Stimulated activated CD4-positive, alpha-beta T cell treated with anti-CD3 and anti-CD28 coated beads, Interleukin-1b, Interleukin-23, amount 100 ng/mL, for 1 hour (primary cell): ENCODE measurements around the gene MRNIP.

ENCODE experiments used
- DNase-seq, 2 donors: peaks; one replicate each; pipeline ENCODE4 v3.0.0-alpha.2; 2020; ENCODE audit warnings: low read depth in 2 of 2

Gene MRNIP

DNA sequence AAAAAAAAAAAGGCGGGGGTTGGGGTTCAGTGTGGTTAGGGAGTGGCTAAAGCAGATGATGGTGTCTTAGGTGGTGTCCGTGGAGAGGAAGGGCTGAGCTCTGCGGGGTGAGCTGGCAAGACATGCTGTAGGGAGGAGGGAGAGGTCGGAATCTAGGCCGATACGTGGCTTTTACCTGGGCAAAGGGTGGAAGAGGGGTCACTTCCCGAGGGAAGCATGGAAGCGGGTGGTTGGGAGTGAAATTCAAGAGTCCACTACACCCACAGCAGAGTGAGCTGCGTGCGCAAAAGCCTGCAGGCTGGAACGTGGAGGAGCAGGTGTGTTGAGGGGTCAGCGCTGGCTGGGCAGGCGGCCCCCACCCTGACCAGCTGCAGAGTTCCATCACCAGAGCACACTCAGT lies 31.3 kb upstream of the MRNIP start:
- no peak for DNase-seq

- DNase-seq, result no peak
These were observed 29.2 kb upstream of the MRNIP start for GRCh38 chr5:179887802-179888201.

- no peak for DNase-seq
These were observed 28.5 kb upstream of the MRNIP start for GRCh38 chr5:179887095-179887494.

- no peak for DNase-seq
These were observed 27.7 kb upstream of the MRNIP start for GRCh38 chr5:179886190-179886911.

DNA sequence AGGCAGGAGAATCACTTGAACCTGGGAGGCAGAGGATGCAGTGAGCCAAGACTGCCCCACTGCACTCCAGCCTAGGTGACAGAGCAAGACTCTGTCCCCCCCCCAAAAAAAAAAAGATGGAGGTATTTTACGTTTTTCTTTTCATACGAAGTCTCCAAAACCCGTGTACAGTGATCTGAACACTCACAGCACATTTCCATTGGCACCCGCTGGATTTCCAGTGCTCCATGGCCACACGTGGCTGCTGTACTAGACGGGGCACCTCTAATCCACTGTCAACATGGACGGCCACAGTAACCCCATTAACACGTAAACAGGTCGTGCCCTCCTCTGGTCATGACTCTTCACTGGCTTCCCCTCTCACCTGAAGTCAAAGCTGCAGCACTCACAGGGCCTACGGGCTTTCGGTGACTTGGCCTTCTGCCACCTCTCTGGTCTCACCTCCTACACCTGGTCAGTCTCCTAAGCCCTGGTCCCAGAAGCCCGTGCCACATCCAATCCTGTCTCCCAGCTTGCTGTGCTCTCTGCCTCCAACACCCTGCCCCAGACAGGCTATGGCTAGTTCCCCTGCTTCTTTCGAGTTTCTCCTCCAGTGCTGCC lies 27.0 kb upstream of the MRNIP start:
- no peak for DNase-seq

- DNase-seq, result no peak
These were observed 24.5 kb upstream of the MRNIP start for GRCh38 chr5:179883163-179883562.

- no peak for DNase-seq
These were observed 23.7 kb upstream of the MRNIP start for GRCh38 chr5:179882338-179882737.

- no peak for DNase-seq
These were observed 22.4 kb upstream of the MRNIP start for GRCh38 chr5:179880848-179881590.

GRCh38 chr5:179880066-179880650 lies 21.5 kb upstream of the MRNIP start:
- DNase-seq, result no peak

DNA sequence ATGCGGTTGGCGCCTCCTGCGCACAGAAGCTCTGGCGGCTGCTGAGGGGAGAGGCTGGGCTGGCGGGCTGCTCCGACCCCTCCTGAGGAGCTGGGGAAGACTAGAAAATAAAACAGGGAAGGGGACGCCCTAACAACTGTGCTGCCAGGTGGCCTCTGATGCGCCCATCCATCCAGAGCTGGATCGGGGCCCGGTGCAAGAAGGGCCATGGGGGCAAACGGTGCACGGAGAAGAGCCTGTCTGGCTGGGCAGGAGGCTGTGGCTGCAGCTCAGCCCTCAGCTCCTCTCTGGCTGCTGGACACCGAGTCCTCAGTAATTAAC lies 21.0 kb upstream of the MRNIP start:
- DNase-seq, result no peak

DNA sequence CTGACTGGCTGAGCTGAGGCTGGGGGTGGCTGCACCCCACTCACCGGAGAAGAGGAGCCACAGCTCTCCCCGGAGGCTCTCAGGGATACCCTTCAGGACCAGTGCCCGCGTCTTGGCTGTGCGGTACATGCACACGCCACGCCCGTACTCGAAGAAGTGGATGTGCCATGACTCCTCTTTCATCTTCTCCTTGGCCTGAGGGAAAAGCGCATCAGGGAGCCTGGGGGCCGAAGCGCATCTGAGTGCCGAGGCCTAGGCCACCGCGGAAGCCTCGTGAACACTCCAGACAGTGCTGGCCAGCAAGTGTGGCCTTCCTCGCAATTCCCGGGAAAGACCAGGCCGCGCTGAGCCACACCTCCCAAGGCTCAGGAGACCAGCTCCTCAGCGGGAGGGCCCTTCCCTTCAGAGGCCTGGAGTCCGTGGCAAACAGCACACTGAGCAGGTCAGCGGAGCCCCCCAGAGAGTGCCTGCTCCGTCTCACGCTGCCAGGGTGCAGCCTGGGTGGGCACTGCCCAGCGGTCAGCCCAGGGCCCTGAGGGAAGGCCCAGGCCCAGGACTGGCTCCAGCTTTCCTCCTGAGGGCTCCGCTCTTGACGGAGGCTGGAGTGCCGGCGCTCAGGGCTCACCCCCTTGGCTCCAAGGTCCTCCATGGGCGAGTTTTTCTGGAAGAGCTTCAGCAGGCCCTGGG lies 20.5 kb upstream of the MRNIP start:
- no peak for DNase-seq

GRCh38 chr5:179878222-179879002 lies 19.8 kb upstream of the MRNIP start:
- DNase-seq, result no peak

- no peak for DNase-seq
These were observed 18.0 kb upstream of the MRNIP start for GRCh38 chr5:179876610-179876952.

GRCh38 chr5:179875741-179876609 lies 17.4 kb upstream of the MRNIP start:
- DNase-seq, result no peak

- no peak for DNase-seq
These were observed 16.1 kb upstream of the MRNIP start for GRCh38 chr5:179874536-179875292.

GRCh38 chr5:179874136-179874535 lies 15.5 kb upstream of the MRNIP start:
- DNase-seq, result no peak

- DNase-seq, result no peak
These were observed 15.0 kb upstream of the MRNIP start for GRCh38 chr5:179873588-179874110.

- DNase-seq, result no peak
These were observed 14.4 kb upstream of the MRNIP start for GRCh38 chr5:179872828-179873575.
